DMS153 (cell line): ENCODE data around the gene SLC25A12.
"Not testable (repeated sequence)": the region's sequence is repeated elsewhere in the genome, so short reads cannot be mapped to it uniquely, and the experiment has no call there.

ENCODE experiments used
- DNase-seq: peaks from one replicate; lab custom pipeline; 2025; lab: John Stamatoyannopoulos, UW

SLC25A12 gene

GRCh38 chr2:171893824-171894611, at the start of gene SLC25A12:
Gene SLC25A12 (minus strand): TSS chr2:171894244. CDS start chr2:171894214, 30 bp downstream.
- peak; percentile 63 for DNase-seq

- DNase-seq, result no peak
Observed at GRCh38 chr2:171941316-171941699, 47.3 kb upstream of the SLC25A12 start.

GRCh38 chr2:171939743-171940071, 45.7 kb upstream of the SLC25A12 start:
- DNase-seq, result no peak

- DNase-seq, result no peak
Observed at GRCh38 chr2:171939058-171939742, 45.2 kb upstream of the SLC25A12 start.

- DNase-seq, result no peak
Observed at GRCh38 chr2:171930385-171930784, 36.3 kb upstream of the SLC25A12 start.

- DNase-seq, result no peak
Observed at GRCh38 chr2:171924170-171924942, 30.3 kb upstream of the SLC25A12 start.

- no peak for DNase-seq
Observed at GRCh38 chr2:171923206-171923605, 29.2 kb upstream of the SLC25A12 start.

- peak; percentile 96 for DNase-seq
Observed at GRCh38 chr2:171922230-171923022, 28.4 kb upstream of the SLC25A12 start, which contains the start of gene HAT1. Gene HAT1 (plus strand): TSS chr2:171922461. CDS start chr2:171922501, 40 bp downstream.

- DNase-seq, result no peak
Observed at GRCh38 chr2:171921970-171922229, 27.9 kb upstream of the SLC25A12 start.

GRCh38 chr2:171919453-171919852, 25.4 kb upstream of the SLC25A12 start:
- no peak for DNase-seq

GRCh38 chr2:171913517-171913916, 19.5 kb upstream of the SLC25A12 start:
- DNase-seq, result no peak

- DNase-seq, result no peak
Observed at GRCh38 chr2:171910494-171910893, 16.4 kb upstream of the SLC25A12 start.

GRCh38 chr2:171909266-171909665, 15.2 kb upstream of the SLC25A12 start:
- no peak for DNase-seq

- no peak for DNase-seq
Observed at GRCh38 chr2:171908235-171908634, 14.2 kb upstream of the SLC25A12 start.

GRCh38 chr2:171902840-171903420, 8.9 kb upstream of the SLC25A12 start:
- DNase-seq, result no peak

- not testable (repeated sequence) for DNase-seq
Observed at GRCh38 chr2:171899623-171900282, 5.7 kb upstream of the SLC25A12 start.

GRCh38 chr2:171895786-171896185, 1.7 kb upstream of the SLC25A12 start:
- DNase-seq, result no peak

- DNase-seq, result no peak
Observed at GRCh38 chr2:171894612-171894947, 536 bp upstream of the SLC25A12 start.

- no peak for DNase-seq
Observed at GRCh38 chr2:171893196-171893823, 734 bp downstream of the SLC25A12 start.

GRCh38 chr2:171889808-171890207, 4.2 kb downstream of the SLC25A12 start:
- DNase-seq, result no peak

- no peak for DNase-seq
Observed at GRCh38 chr2:171889333-171889732, 4.7 kb downstream of the SLC25A12 start.
